Medulla oblongata (tissue), 1 donor: ENCODE data around the gene VMAC.

Experiments
- DNase-seq: peaks from one replicate; pipeline ENCODE4 v3.0.0-alpha.2; 2015; ENCODE audit errors: extremely low spot score

Gene VMAC

DNA sequence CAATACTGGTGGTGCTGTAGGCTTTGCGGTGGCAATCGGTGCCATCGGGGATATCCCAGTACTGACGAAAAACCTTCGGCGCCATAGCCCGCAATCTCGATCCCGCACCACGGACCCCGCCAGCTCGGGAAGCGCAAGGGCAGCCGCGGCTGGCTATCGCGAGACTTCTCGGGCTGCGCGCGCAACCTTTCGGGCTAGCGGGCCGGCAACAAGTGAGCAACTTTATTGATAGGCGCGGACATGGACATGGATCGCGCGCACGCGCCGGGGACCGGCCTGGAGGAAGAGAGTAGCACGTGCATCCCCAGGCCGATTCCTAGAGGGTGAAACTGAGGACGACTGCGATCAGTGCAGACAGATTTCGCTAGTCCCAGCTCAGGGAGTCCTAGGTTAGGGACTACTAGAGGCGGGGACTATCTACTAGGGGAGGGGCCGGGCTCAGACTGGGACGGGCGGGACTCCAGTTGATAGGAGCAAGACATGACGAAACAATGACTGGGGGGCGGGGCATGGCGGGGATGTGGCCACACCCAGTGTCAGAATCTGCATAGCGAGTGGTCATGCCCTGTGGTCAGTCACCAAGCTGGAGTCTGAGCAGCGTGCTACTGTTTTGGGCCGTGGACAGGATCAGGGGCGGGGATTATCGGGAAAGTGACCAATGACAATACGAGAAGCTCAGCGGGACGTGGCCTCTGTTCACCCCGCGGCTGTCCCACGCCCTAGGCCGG, 884 bp upstream of the VMAC start, which contains the start of gene NDUFA11:
NDUFA11 (minus strand) TSS at position 167 of the 728 bp plus-strand sequence; CDS start at position 85, 82 bp downstream.
- peak; percentile 93 for DNase-seq

GRCh38 chr19:5905114-5905778, 574 bp downstream of the VMAC start:
- no peak for DNase-seq

GRCh38 chr19:5907241-5907640, 2.6 kb downstream of the VMAC start:
- DNase-seq: no peak

- no peak for DNase-seq
Measured at GRCh38 chr19:5908773-5909442, 4.2 kb downstream of the VMAC start.

DNA sequence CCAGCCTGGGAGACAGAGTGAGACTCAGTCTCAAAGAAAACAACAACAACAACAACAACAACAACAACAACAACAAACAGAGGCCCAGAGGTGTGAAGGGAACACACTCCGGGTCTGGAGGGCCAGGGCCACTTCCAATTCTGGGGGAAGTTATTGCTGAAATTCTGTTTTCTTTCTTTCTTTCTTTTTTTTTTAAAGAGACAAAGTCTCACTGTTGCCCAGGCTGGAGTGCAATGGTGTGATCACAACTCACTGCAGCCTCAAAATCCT, 5.9 kb downstream of the VMAC start:
- DNase-seq: no peak

DNA sequence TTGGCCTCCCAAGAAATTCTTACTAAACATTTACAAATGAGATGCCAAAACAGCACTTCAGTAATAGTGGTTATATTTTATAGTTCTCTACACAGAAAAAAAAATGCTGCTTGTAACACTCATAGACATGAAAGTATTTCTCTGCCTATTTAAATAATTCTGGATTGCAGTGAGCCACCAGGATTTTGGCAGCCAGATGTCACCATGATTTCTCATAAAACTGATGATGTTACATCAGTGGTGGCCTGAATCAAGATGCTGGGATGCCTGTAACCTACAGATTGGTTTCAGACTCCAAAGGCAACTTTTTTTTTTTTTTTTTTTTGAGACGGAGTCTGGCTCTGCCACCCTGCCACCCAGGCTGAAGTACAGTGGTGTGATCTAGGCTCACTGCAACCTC, 6.7 kb downstream of the VMAC start:
- DNase-seq: no peak

GRCh38 chr19:5913739-5914357, 9.2 kb downstream of the VMAC start, which contains the start of gene CAPS:
CAPS (plus strand) TSS chr19:5914254; CDS start chr19:5914407, 153 bp downstream.
- peak; percentile 76 for DNase-seq

GRCh38 chr19:5914358-5914774, 9.7 kb downstream of the VMAC start:
- DNase-seq: no peak

- no peak for DNase-seq
Measured at GRCh38 chr19:5914946-5915781, 10.5 kb downstream of the VMAC start.

- DNase-seq: no peak
Measured at GRCh38 chr19:5915782-5916165, 11.1 kb downstream of the VMAC start.

- no peak for DNase-seq
Measured at GRCh38 chr19:5916181-5916708, 11.6 kb downstream of the VMAC start.

- no peak for DNase-seq
Measured at GRCh38 chr19:5917431-5918107, 12.9 kb downstream of the VMAC start.

- DNase-seq: no peak
Measured at GRCh38 chr19:5918463-5919079, 13.9 kb downstream of the VMAC start.

- DNase-seq: no peak
Measured at GRCh38 chr19:5921516-5922160, 17.0 kb downstream of the VMAC start.

GRCh38 chr19:5922161-5922545, 17.5 kb downstream of the VMAC start:
- DNase-seq: no peak

- DNase-seq: no peak
Measured at GRCh38 chr19:5923356-5923755, 18.7 kb downstream of the VMAC start.

- no peak for DNase-seq
Measured at GRCh38 chr19:5925830-5926427, 21.3 kb downstream of the VMAC start.

- DNase-seq: peak; percentile 33
Measured at GRCh38 chr19:5926641-5927440, 22.2 kb downstream of the VMAC start.

GRCh38 chr19:5927441-5927821, 22.8 kb downstream of the VMAC start:
- no peak for DNase-seq
